Pancreas (tissue), 10 donors: ENCODE measurements around the gene PRDM13. TPM values are rescaled to one million over a fixed set of nuclear protein-coding genes. Genes with fewer than 3 reads are reported as not detected.

Source experiments
- ATAC-seq, 4 donors: fragments of 200-7000 bp; cut with Tn5 transposase; one replicate each; pipeline versions ENCODE4 v1.8.0 to v1.9.1; 2020; ENCODE audit warnings: mild to moderate bottlenecking in 4 of 4, moderate library complexity in 4 of 4
- DNase-seq, 6 donors: peaks; one replicate each; pipeline ENCODE4 v3.0.0-alpha.2; 2020
- FAIRE-seq: peaks from 2 replicates; lab custom pipeline; 2012; peaks lifted over from hg19 to GRCh38; lab: Jason Lieb, UNC
- H3K27ac ChIP-seq, 4 donors: fragments of 200-600 bp; sonication (generic); 1 replicate in 3 of 4; 2 replicates in 1 of 4; pipeline versions ENCODE4 v1.5.0 to v1.8.0; 2020
- H3K27me3 ChIP-seq, 4 donors: fragments of 200-600 bp; one replicate each; pipeline ENCODE4 v1.8.0; 2021
- H3K36me3 ChIP-seq, 3 donors: fragments of 200-600 bp; sonication (generic) in 1 of 3; one replicate each; pipeline versions ENCODE4 v1.5.0 to v1.8.0; 2020 to 2021
- H3K4me1 ChIP-seq, 3 donors: fragments of 200-600 bp; one replicate each; pipeline ENCODE4 v1.8.0; 2021
- H3K4me3 ChIP-seq, 4 donors: fragments of 200-600 bp; sonication (generic) in 2 of 4; one replicate each; pipeline versions ENCODE4 v1.5.0 to v1.8.0; 2020 to 2021
- H3K9me3 ChIP-seq, 4 donors: fragments of 200-600 bp; one replicate each; pipeline ENCODE4 v1.8.0; 2021
- CTCF ChIP-seq, 4 donors: fragments of 200-600 bp; sonication (generic) in 3 of 4; IDR thresholded peaks; one replicate each; pipeline versions ENCODE4 v1.5.0 to v1.8.0; 2021; ENCODE audit warnings: antibody characterized with exemption in 4 of 4
- WGBS, 2 donors: extraction: QIAGEN DNeasy Blood & Tissue Kit; methylation state at CpG; one replicate each; pipeline ENCODE4 v1.1.7; 2013; 5-methylcytosine and 5-hydroxymethylcytosine counted together
- intact Hi-C, 3 donors: fragments of 100-400 bp; cut with DNase I; formaldehyde crosslinking; loops; one replicate each; pipeline versions ENCODE4 v1.11.1 to v1.14.2; 2022
- polyA plus RNA-seq, 2 donors: library from polyadenylated mRNA; stranded (reverse); fragments of 200-250 nt; gene quantifications; one replicate each; pipeline ENCODE4 v1.2.3, GENCODE V29; 2013
- total RNA-seq, 6 donors: library from RNA; stranded (reverse); fragmentation: NEBNext Ultra II Directional in 4 of 6; extraction: Animal tissue kit (Norgen Biotek cat#: 25700) in 4 of 6; gene quantifications; one replicate each; pipeline versions ENCODE4 v1.2.1 to v1.2.4, GENCODE V29; 2021 to 2023
- donor health status: healthy with polysubstance abuse.
- donor health status: DM: no; HTN: no; CAD: no; lungs with moderate emphysema.
- donor health status: DM: no; HTN: no; CAD: no.
- donor health status: control.
- donor health status: control.
- donor health status: Bipolar disorder and iron deficiency.
- donor health status: DM: yes; HTN: yes; CAD: no.
- donor health status: DM: no; HTN: no; CAD: no.
- donor health status: DM: no; HTN: no; CAD: no.
- donor health status: DM: yes; HTN: yes; CAD: no.

The PRDM13 gene
- total and polyA plus RNA-seq, 8 donors = 0.03 TPM; not detected in 7

GRCh38 chr6:99568103-99568933 is 38.3 kb upstream of the PRDM13 start, which contains the start of gene CCNC:
Gene CCNC, minus strand, starts transcription at chr6:99568660. Its CDS starts 133 bp downstream, at chr6:99568527.
- H3K27me3 ChIP-seq = no peaks in the 10 kb centered on the region
- peak within 1 kb of the TSS; percentile 59 to 87 (median 78) for H3K4me3 ChIP-seq
- H3K36me3 ChIP-seq = no peaks in the 10 kb centered on the region
- FAIRE-seq (peak; percentile 20), ATAC-seq (peak; percentile 99 to 100 (median 99)), DNase-seq (peak; percentile 92 to 98 (median 94))
- H3K9me3 ChIP-seq = no peaks in the 10 kb centered on the region
- WGBS, 2 donors = 0% methylated on average over 64 of the region's 64 CpGs
- peaks cover 6 to 29% (median 22%) of the 10 kb centered on the region in 3 donors for H3K4me1 ChIP-seq
- peak within 1 kb of the TSS; percentile 76 to 92 (median 87) for H3K27ac ChIP-seq
- intact Hi-C loops = no loop called here
- TF ChIP-seq CTCF (IDR thresholded peaks at IDR 0.05) = no peak

- FAIRE-seq (no peak), DNase-seq (no peak), ATAC-seq (peak in 1 of 4 donors; percentile 30)
- Histone ChIP-seq H3K27ac (no peak overlapping the region), H3K4me1 (no peaks in the 10 kb centered on the region), H3K27me3 (no peaks in the 10 kb centered on the region), H3K9me3 (no peaks in the 10 kb centered on the region), H3K36me3 (no peaks in the 10 kb centered on the region), H3K4me3 (no peak overlapping the region)
- 60% methylated on average over 2 of the region's 2 CpGs for WGBS, 2 donors
- no peak for TF ChIP-seq CTCF (IDR thresholded peaks at IDR 0.05)
- intact Hi-C loops = no loop called here
Observed at GRCh38 chr6:99573980-99574617, 32.5 kb upstream of the PRDM13 start.

GRCh38 chr6:99575544-99576227 is 30.9 kb upstream of the PRDM13 start:
- FAIRE-seq (no peak), ATAC-seq (no peak), DNase-seq (no peak)
- Histone ChIP-seq H3K4me3 (no peak overlapping the region), H3K4me1 (no peaks in the 10 kb centered on the region), H3K27ac (no peak overlapping the region), H3K36me3 (no peaks in the 10 kb centered on the region), H3K9me3 (no peaks in the 10 kb centered on the region), H3K27me3 (peaks cover 0 to 2% (median 0%) of the 10 kb centered on the region in 4 donors)
- no peak for TF ChIP-seq CTCF (IDR thresholded peaks at IDR 0.05)
- intact Hi-C loops = no loop called here
- 97 to 98% methylated on average over 2 of the region's 2 CpGs for WGBS, 2 donors

GRCh38 chr6:99579781-99580180 is 26.9 kb upstream of the PRDM13 start:
- Histone ChIP-seq H3K4me3 (no peak overlapping the region), H3K9me3 (no peaks in the 10 kb centered on the region), H3K36me3 (no peaks in the 10 kb centered on the region), H3K27me3 (peaks cover 0 to 8% (median 0%) of the 10 kb centered on the region in 4 donors), H3K27ac (no peak overlapping the region), H3K4me1 (no peaks in the 10 kb centered on the region)
- intact Hi-C loops = no loop called here
- no peak for TF ChIP-seq CTCF (IDR thresholded peaks at IDR 0.05)
- FAIRE-seq = no peak
- ATAC-seq = no peak
- DNase-seq = no peak
- WGBS, 2 donors = 77 to 82% methylated on average over 4 of the region's 4 CpGs
